ENCODE results near the gene SELP. TPM values are rescaled to one million over a fixed set of nuclear protein-coding genes. Genes with fewer than 3 reads are reported as not detected.
A peak's percentile ranks its signal among the peaks of the same experiment; 100 is the strongest.

SELP gene
- total and polyA plus RNA-seq, 9 of the 15 experiments (the other 6 are each of a cell fraction or from before 2014, with no cell fraction given): not detected

GRCh38 chr1:169565335-169566271 lies 64.3 kb downstream of the SELP start:
- 2% methylated on average over 3 of the region's 3 CpGs for WGBS (ENCODE audit: insufficient coverage, low coverage, missing lambda C conversion rate)
- POLR2A ChIA-PET: no interaction called here
- DNase-seq (ENCODE audit: extremely low read depth in 1 of 4, low spot score in 3 of 4) (no peak), FAIRE-seq (no peak), ATAC-seq (no peak)
- CTCF ChIA-PET (ENCODE audit: low intra/inter-chr PET ratio): no interaction called here
- no peaks in the 10 kb centered on the region for H3K9me1 ChIP-seq (ENCODE audit: control insufficient read depth, insufficient read depth, low read length)
- TF ChIP-seq ZNF217 (CRISPR knock-in tag; IDR thresholded peaks at IDR 0.05) (no peak), CEBPB (tag; IDR thresholded peaks at IDR 0.05) (peak; percentile 72), ETV1 (tag; conservative IDR thresholded peaks at IDR 0.05; ENCODE audit: low read depth) (no peak), TARDBP (IDR thresholded peaks at IDR 0.05) (no peak), RBM34 (IDR thresholded peaks at IDR 0.05; ENCODE audit: borderline replicate concordance, insufficient read depth, low read length) (no peak), CEBPG (CRISPR knock-in tag; IDR thresholded peaks at IDR 0.05) (no peak), CEBPG (tag; conservative IDR thresholded peaks at IDR 0.05 in 1 of 2, IDR thresholded peaks at IDR 0.05 in 1 of 2) (peak in 1 of 2 experiments; percentile 92; a peak in 2 of 4 replicates), ATF3 (IDR thresholded peaks at IDR 0.05) (no peak), ATF3 (CRISPR knock-in tag; conservative IDR thresholded peaks at IDR 0.05) (no peak), ADNP (tag; IDR thresholded peaks at IDR 0.05) (no peak)
- no peaks in the 10 kb centered on the region for H4K20me1 ChIP-seq (replicated peaks; ENCODE audit: control insufficient read depth, insufficient read depth, low read length)
- no peak overlapping the region for H3K4me3 ChIP-seq
- no peaks in the 10 kb centered on the region for H3K9me3 ChIP-seq (replicated peaks; ENCODE audit: control insufficient read depth, insufficient read depth, low read depth, low read length)
- no peak overlapping the region for H2AFZ ChIP-seq (ENCODE audit: low read depth, low read length)
- no peaks in the 10 kb centered on the region for H3K4me1 ChIP-seq (replicated peaks in 1 of 2; ENCODE audit: control insufficient read depth in 2 of 2, insufficient read depth in 2 of 2, low read length in 2 of 2)
- no peak overlapping the region for H3K4me2 ChIP-seq (ENCODE audit: insufficient read depth, low read length)
- no peaks in the 10 kb centered on the region for H3K36me3 ChIP-seq (ENCODE audit: control insufficient read depth, insufficient read depth, low read length)
- H3K27me3 ChIP-seq (ENCODE audit: control insufficient read depth in 2 of 2, insufficient read depth in 2 of 2, low read length in 2 of 2): no peaks in the 10 kb centered on the region
- H3K27ac ChIP-seq (ENCODE audit: extremely low read depth, low read depth, low read length): no peak overlapping the region
- in situ Hi-C loops (cut with MboI): no loop called here
- no peak overlapping the region for H3K9ac ChIP-seq (ENCODE audit: insufficient read depth in 1 of 2, low read depth in 2 of 2, low read length in 2 of 2)
- no TSS peak for BruUV-seq (replicated peaks)
- intact Hi-C loops (cut with micrococcal nuclease): no loop called here
- H3K79me2 ChIP-seq (ENCODE audit: control insufficient read depth, insufficient read depth, low read length): no peaks in the 10 kb centered on the region

Data from K562 (cell line).